ENCODE data around the gene MACROD1.

MACROD1 gene

Small RNAs within 50 kb of the gene (small RNA-seq; reads per million reads assigned to genes)
- 0.42 reads per million for gene RNU6-45P

All from skeletal muscle satellite cell (primary cell).